ENCODE data around the gene HOXA3.

HOXA3 gene

DNA sequence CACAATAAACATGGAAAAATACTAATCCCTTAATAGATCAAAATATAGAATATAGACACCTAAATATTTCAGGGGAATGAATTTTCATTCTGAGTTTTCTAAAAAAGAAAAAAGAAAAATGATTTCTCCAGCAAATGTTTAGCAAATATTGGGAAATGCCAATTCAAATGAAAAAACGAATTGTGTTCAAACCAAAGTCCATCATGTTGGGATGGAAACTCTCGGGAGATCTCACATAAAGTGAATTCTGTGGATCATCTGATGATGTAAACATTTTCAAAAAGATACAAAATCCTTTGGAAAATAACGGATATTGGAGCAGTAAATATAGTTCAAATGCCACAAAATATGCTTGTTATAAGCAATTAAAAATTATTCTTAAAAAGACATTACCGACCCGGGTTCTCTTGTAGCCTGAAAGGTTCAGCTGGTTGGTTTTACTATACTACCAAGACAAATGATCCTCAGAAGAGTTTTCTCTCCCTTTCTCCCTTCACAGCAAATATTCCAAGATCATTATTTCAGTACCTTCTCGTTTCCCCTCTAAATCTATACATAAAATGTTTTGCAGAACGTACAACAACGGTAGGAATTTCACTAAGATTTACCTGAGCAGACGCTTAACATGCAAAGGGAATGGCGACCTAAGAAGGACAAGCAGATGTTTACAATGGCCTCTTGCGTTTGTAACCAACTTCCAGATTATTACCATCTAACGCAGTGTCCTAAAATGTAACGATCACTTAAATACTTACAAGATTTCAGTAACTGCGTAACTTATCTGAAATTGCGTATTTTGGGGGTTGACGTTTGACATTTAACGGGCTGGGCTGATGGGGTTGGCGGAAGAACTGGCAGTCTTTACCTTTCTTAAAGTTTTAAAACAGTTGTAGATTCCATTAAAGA lies 45.0 kb upstream of the HOXA3 start:
- TF ChIP-seq CTCF (IDR thresholded peaks at IDR 0.05; ENCODE audit: low read length) (no peak), EZH2phosphoT487 (IDR thresholded peaks at IDR 0.05; ENCODE audit: low read length) (no peak), EZH2 (optimal IDR thresholded peaks at IDR 0.05; ENCODE audit: low read depth, low read length) (no peak)
- no peak for DNase-seq
- 0 out of 2 replicates have a peak, but pooled peaks cover 3% of the 10 kb centered on the region for H4K20me1 ChIP-seq (ENCODE audit: insufficient read depth, low read length)
- no peak overlapping the region for H3K4me3 ChIP-seq (ENCODE audit: low read length)
- no peaks in the 10 kb centered on the region for H3K4me1 ChIP-seq (ENCODE audit: low read length)
- H3K27ac ChIP-seq (ENCODE audit: low read length), result no peak overlapping the region
- no peaks in the 10 kb centered on the region for H3F3A ChIP-seq (ENCODE audit: insufficient read depth, low read length)
- no peaks in the 10 kb centered on the region for H3K79me2 ChIP-seq (ENCODE audit: low read length)
- H3K9ac ChIP-seq (ENCODE audit: low read length), result no peak overlapping the region
- no peaks in the 10 kb centered on the region for H3K9me2 ChIP-seq (replicated peaks; ENCODE audit: insufficient read depth, low read length)
- H3K4me2 ChIP-seq (ENCODE audit: low read depth, low read length), result no peak overlapping the region
- no peaks in the 10 kb centered on the region for H3K36me3 ChIP-seq (replicated peaks; ENCODE audit: insufficient read depth, low read length)
- H2AFZ ChIP-seq (ENCODE audit: low read length), result no peak overlapping the region
- peaks cover 87% of the 10 kb centered on the region for H3K27me3 ChIP-seq (replicated peaks; ENCODE audit: insufficient read depth, low read length)
- no peaks in the 10 kb centered on the region for H3K9me3 ChIP-seq (replicated peaks; ENCODE audit: insufficient read depth, low read length)

GRCh38 chr7:27196287-27196767 lies 43.9 kb upstream of the HOXA3 start:
- no peaks in the 10 kb centered on the region for H3K9me3 ChIP-seq (replicated peaks; ENCODE audit: insufficient read depth, low read length)
- H3K36me3 ChIP-seq (replicated peaks; ENCODE audit: insufficient read depth, low read length), result no peaks in the 10 kb centered on the region
- no peaks in the 10 kb centered on the region for H3K9me2 ChIP-seq (replicated peaks; ENCODE audit: insufficient read depth, low read length)
- H3K9ac ChIP-seq (ENCODE audit: low read length), result no peak overlapping the region
- DNase-seq, result peak; percentile 75
- H3K4me1 ChIP-seq (ENCODE audit: low read length), result no peaks in the 10 kb centered on the region
- H3K4me3 ChIP-seq (ENCODE audit: low read length), result no peak overlapping the region
- no peak overlapping the region for H3K4me2 ChIP-seq (ENCODE audit: low read depth, low read length)
- no peak overlapping the region for H2AFZ ChIP-seq (ENCODE audit: low read length)
- peaks cover 86% of the 10 kb centered on the region for H3K27me3 ChIP-seq (replicated peaks; ENCODE audit: insufficient read depth, low read length)
- no peak overlapping the region for H3K27ac ChIP-seq (ENCODE audit: low read length)
- H3F3A ChIP-seq (ENCODE audit: insufficient read depth, low read length), result no peaks in the 10 kb centered on the region
- H4K20me1 ChIP-seq (ENCODE audit: insufficient read depth, low read length), result 0 out of 2 replicates have a peak, but pooled peaks cover 3% of the 10 kb centered on the region
- TF ChIP-seq EZH2 (optimal IDR thresholded peaks at IDR 0.05; ENCODE audit: low read depth, low read length), result no peak
- TF ChIP-seq EZH2phosphoT487 (IDR thresholded peaks at IDR 0.05; ENCODE audit: low read length), result no peak
- TF ChIP-seq CTCF (IDR thresholded peaks at IDR 0.05; ENCODE audit: low read length), result peak; percentile 74
- H3K79me2 ChIP-seq (ENCODE audit: low read length), result no peaks in the 10 kb centered on the region

GRCh38 chr7:27194686-27195379 lies 42.5 kb upstream of the HOXA3 start:
- H3K9me3 ChIP-seq (replicated peaks; ENCODE audit: insufficient read depth, low read length), result no peaks in the 10 kb centered on the region
- H4K20me1 ChIP-seq (ENCODE audit: insufficient read depth, low read length), result 0 out of 2 replicates have a peak, but pooled peaks cover 3% of the 10 kb centered on the region
- no peak for TF ChIP-seq CTCF (IDR thresholded peaks at IDR 0.05; ENCODE audit: low read length)
- TF ChIP-seq EZH2phosphoT487 (IDR thresholded peaks at IDR 0.05; ENCODE audit: low read length), result no peak
- no peak for TF ChIP-seq EZH2 (optimal IDR thresholded peaks at IDR 0.05; ENCODE audit: low read depth, low read length)
- DNase-seq, result no peak
- H3K36me3 ChIP-seq (replicated peaks; ENCODE audit: insufficient read depth, low read length), result no peaks in the 10 kb centered on the region
- no peak overlapping the region for H3K4me2 ChIP-seq (ENCODE audit: low read depth, low read length)
- no peaks in the 10 kb centered on the region for H3K9me2 ChIP-seq (replicated peaks; ENCODE audit: insufficient read depth, low read length)
- no peak overlapping the region for H3K9ac ChIP-seq (ENCODE audit: low read length)
- no peak overlapping the region for H3K4me3 ChIP-seq (ENCODE audit: low read length)
- no peaks in the 10 kb centered on the region for H3F3A ChIP-seq (ENCODE audit: insufficient read depth, low read length)
- no peaks in the 10 kb centered on the region for H3K79me2 ChIP-seq (ENCODE audit: low read length)
- peaks cover 89% of the 10 kb centered on the region for H3K27me3 ChIP-seq (replicated peaks; ENCODE audit: insufficient read depth, low read length)
- no peaks in the 10 kb centered on the region for H3K4me1 ChIP-seq (ENCODE audit: low read length)
- H3K27ac ChIP-seq (ENCODE audit: low read length), result no peak overlapping the region
- H2AFZ ChIP-seq (ENCODE audit: low read length), result no peak overlapping the region

All from MM.1S (cell line).